Natural killer cell (primary cell): ENCODE results near the gene TLE3. TPM values are rescaled to one million over a fixed set of nuclear protein-coding genes. Genes with fewer than 3 reads are reported as not detected.

Source experiments
- ATAC-seq, 3 donors: fragments of 150-1000 bp in 2 of 3; fragments of 200-7000 bp in 1 of 3; cut with Tn5 transposase; 1 replicate in 1 of 3; 2 replicates in 2 of 3; pipeline ENCODE4 v1.10.0; 2021; ENCODE audit warnings: mild to moderate bottlenecking in 2 of 3, moderate library complexity in 2 of 3
- DNase-seq, 2 donors: peaks; one replicate each; pipeline versions ENCODE4 v3.0.0 to v3.0.0-alpha.2; 2013 to 2021; ENCODE audit warnings: mixed read lengths in 1 of 2
- H3K27ac ChIP-seq: one replicate; pipeline ENCODE4 v1.5.1; 2013; ENCODE audit warnings: mild to moderate bottlenecking, low read length
- H3K27me3 ChIP-seq: one replicate; pipeline ENCODE4 v1.6.1; 2013; ENCODE audit warnings: low read length; ENCODE audit not compliant: control insufficient read depth, insufficient read depth
- H3K36me3 ChIP-seq: one replicate; pipeline ENCODE4 v1.6.1; 2013; ENCODE audit warnings: low read length; ENCODE audit not compliant: control insufficient read depth, insufficient read depth
- H3K4me1 ChIP-seq: one replicate; pipeline ENCODE4 v1.6.1; 2013; ENCODE audit warnings: low read length; ENCODE audit not compliant: control insufficient read depth, insufficient read depth
- H3K4me3 ChIP-seq: one replicate; pipeline ENCODE4 v1.5.1; 2013; ENCODE audit warnings: low read length
- H3K9me3 ChIP-seq: one replicate; pipeline ENCODE4 v1.6.1; 2013; ENCODE audit warnings: low read length; ENCODE audit not compliant: control insufficient read depth, insufficient read depth
- H3K27ac Mint-ChIP-seq, 2 donors: one replicate each; pipeline ENCODE4 v1.8.0; 2022; ENCODE audit warnings: mild to moderate bottlenecking in 2 of 2, mixed read lengths in 2 of 2, moderate library complexity in 1 of 2
- H3K27me3 Mint-ChIP-seq, 2 donors: one replicate each; pipeline ENCODE4 v1.8.0; 2022; ENCODE audit warnings: low read depth in 2 of 2, mixed read lengths in 2 of 2
- H3K36me3 Mint-ChIP-seq: one replicate; pipeline ENCODE4 v1.8.0; 2022; ENCODE audit warnings: mixed read lengths
- H3K4me1 Mint-ChIP-seq, 2 donors: one replicate each; pipeline ENCODE4 v1.8.0; 2022; ENCODE audit warnings: mixed read lengths in 2 of 2
- H3K4me3 Mint-ChIP-seq: one replicate; pipeline ENCODE4 v1.8.0; 2022; ENCODE audit warnings: mild to moderate bottlenecking, moderate library complexity, mixed read lengths
- H3K9me3 Mint-ChIP-seq, 2 donors: one replicate each; pipeline ENCODE4 v1.8.0; 2022; ENCODE audit warnings: mixed read lengths in 2 of 2
- CTCF ChIP-seq: fragments of 200-600 bp; IDR thresholded peaks from one replicate; pipeline ENCODE4 v1.8.0; 2022; ENCODE audit warnings: antibody characterized with exemption
- WGBS: methylation state at CpG from one replicate; pipeline ENCODE4 v1.1.7; 2013; ENCODE audit warnings: missing lambda C conversion rate; ENCODE audit not compliant: insufficient coverage; 5-methylcytosine and 5-hydroxymethylcytosine counted together
- intact Hi-C: fragments of 100-400 bp; cut with micrococcal nuclease; formaldehyde crosslinking; loops from one replicate; pipeline ENCODE4 v1.14.2; 2022
- total RNA-seq, 4 donors: library from RNA; stranded (reverse); fragments of 120-200 nt in 1 of 4; gene quantifications; one replicate each; pipeline versions ENCODE4 v1.2.3 to v1.2.4, GENCODE V29; 2013 to 2022

Gene TLE3
- total RNA-seq, 3 donors from 2014 or later (not counting 1 experiment from before 2014, with no cell fraction given): 32.1 to 94.9 (median 36.7) TPM

GRCh38 chr15:70002897-70003296 is 94.8 kb downstream of the TLE3 start:
- no peaks in the 10 kb centered on the region for H3K4me1 Mint-ChIP-seq
- WGBS: 96% methylated on average over 1 of the region's 2 CpGs

GRCh38 chr15:70001859-70002258 is 95.9 kb downstream of the TLE3 start:
- no peak overlapping the region for H3K27ac ChIP-seq
- no peak for DNase-seq
- Mint-ChIP-seq H3K4me1 (no peaks in the 10 kb centered on the region), H3K27ac (no peak overlapping the region), H3K36me3 (no peaks in the 10 kb centered on the region), H3K9me3 (peaks cover 0 to 4% of the 10 kb centered on the region in 2 donors), H3K27me3 (peaks cover 15 to 45% of the 10 kb centered on the region in 2 donors), H3K4me3 (no peak overlapping the region)
- H3K9me3 ChIP-seq: peaks cover 11% of the 10 kb centered on the region
- WGBS: 81% methylated on average over 4 of the region's 4 CpGs
- TF ChIP-seq CTCF: no peak
- H3K4me3 ChIP-seq: no peak overlapping the region
- H3K4me1 ChIP-seq: no peaks in the 10 kb centered on the region
- H3K27me3 ChIP-seq: no peaks in the 10 kb centered on the region
- intact Hi-C loops: no loop called here
- ATAC-seq: no peak
- no peaks in the 10 kb centered on the region for H3K36me3 ChIP-seq

More at GRCh38 chr15:70002897-70003296, 94.8 kb downstream of the TLE3 start:
- intact Hi-C loops: no loop called here
- no peaks in the 10 kb centered on the region for H3K4me1 ChIP-seq
- no peaks in the 10 kb centered on the region for H3K27me3 ChIP-seq
- no peak overlapping the region for H3K27ac ChIP-seq
- Mint-ChIP-seq H3K9me3 (peaks cover 0 to 4% of the 10 kb centered on the region in 2 donors), H3K4me3 (no peak overlapping the region), H3K27me3 (peaks cover 12 to 35% of the 10 kb centered on the region in 2 donors), H3K27ac (no peak overlapping the region), H3K36me3 (no peaks in the 10 kb centered on the region)
- H3K9me3 ChIP-seq: peaks cover 11% of the 10 kb centered on the region
- H3K4me3 ChIP-seq: no peak overlapping the region
- H3K36me3 ChIP-seq: no peaks in the 10 kb centered on the region
- no peak for TF ChIP-seq CTCF
- ATAC-seq (no peak), DNase-seq (no peak)

- DNase-seq (no peak), ATAC-seq (no peak)
Observed at GRCh38 chr15:69999392-70000085, 98.2 kb downstream of the TLE3 start.

More at GRCh38 chr15:69999392-70000085, 98.2 kb downstream of the TLE3 start:
- no peak overlapping the region for H3K4me3 Mint-ChIP-seq
- peaks cover 16 to 61% of the 10 kb centered on the region in 2 donors for H3K27me3 Mint-ChIP-seq
- WGBS: 79% methylated on average over 17 of the region's 17 CpGs
- peaks cover 0 to 4% of the 10 kb centered on the region in 2 donors for H3K9me3 Mint-ChIP-seq
- Histone ChIP-seq H3K27ac (no peak overlapping the region), H3K36me3 (no peaks in the 10 kb centered on the region), H3K4me1 (no peaks in the 10 kb centered on the region), H3K4me3 (no peak overlapping the region), H3K9me3 (peaks cover 11% of the 10 kb centered on the region), H3K27me3 (no peaks in the 10 kb centered on the region)
- H3K27ac Mint-ChIP-seq: no peak overlapping the region
- H3K4me1 Mint-ChIP-seq: no peaks in the 10 kb centered on the region
- intact Hi-C loops: no loop called here
- H3K36me3 Mint-ChIP-seq: no peaks in the 10 kb centered on the region
- no peak for TF ChIP-seq CTCF
